GM18526 (cell line): ENCODE results near the gene DNM3.

Experiments
- POLR2A ChIP-seq: IDR thresholded peaks from 3 replicates; pipeline ENCODE4 v1.6.1; 2011; ENCODE audit not compliant: insufficient read length; ENCODE audit errors: extremely low read depth

DNM3 gene

DNA sequence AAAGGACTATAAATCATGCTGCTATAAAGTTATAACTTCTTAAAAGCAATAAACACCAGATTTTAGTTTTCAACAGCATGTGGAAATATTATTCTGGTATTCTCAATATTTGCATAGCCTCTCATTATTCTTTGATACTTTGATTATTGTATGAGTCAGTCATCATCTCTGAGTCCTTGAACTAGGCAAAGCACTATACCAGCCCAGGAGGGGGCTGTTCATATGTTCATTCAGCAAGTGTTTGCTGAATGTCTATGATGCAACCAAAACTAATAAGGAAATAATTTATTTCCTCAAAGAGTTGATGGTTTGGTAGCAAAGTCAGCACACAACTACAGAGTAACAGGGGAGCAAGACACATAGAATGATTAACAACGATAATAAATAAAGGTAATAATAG is 403.6 kb downstream of the DNM3 start:
- no peak for TF ChIP-seq POLR2A

- no peak for TF ChIP-seq POLR2A
Measured at GRCh38 chr1:172245788-172246187, 404.5 kb downstream of the DNM3 start.

DNA sequence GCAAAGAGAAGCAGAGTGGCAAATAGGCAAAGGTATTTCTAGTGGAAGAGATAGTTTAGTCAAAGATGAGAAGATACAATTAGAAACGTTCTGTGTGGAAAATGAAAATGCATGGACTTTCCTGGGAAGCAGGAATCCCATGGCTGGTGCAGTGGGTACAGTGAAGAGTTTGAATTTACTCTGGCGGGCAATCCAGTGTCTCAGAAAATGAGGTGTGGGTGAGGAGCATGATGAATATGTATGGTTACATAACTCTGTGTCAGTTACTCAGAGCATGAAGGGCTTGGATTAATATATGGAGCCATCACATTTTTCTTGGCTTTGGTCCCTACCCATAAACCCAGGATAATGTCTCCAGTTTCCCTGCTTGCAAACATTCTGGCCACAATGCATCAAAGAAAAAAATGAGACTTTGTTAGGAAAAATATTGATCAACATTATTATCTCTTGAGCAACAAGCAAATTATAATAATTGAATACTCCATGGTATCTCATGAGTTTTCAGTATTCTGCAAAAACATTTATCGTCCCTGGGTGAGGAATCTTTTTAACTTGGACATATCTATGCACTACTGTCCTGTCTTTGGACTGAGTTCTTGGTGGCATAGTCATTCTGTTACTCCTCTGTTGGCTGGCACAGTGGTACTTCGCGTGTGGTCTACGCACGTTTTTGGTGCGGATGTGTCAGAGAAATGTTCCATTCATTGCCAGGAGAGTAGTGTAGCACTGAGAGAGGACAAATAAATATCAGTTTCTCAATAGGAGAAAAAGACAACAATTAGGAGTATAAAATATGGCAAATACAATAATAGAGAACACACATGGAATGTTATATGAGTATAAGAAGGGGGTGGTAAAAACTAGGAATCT is 405.5 kb downstream of the DNM3 start:
- no peak for TF ChIP-seq POLR2A

GRCh38 chr1:172251486-172251885 is 410.2 kb downstream of the DNM3 start:
- TF ChIP-seq POLR2A = no peak

DNA sequence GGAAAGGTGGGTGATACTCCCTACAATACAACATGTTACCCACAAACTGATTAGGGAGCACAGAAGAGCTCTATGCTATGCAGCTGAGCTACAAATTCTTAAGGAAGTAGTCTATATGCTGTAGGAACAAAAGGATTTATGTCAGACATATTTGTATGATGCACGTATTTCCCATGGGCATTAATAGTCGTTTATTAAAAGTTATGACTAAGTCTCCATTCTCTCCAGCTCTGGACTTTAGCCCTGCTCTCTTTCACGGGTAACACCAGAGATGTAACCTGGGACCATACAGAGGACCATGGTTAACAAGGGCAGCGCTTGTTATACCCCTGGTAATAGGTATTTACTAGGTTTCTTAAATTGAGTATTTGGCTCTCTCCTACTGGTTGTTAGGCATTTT is 411.0 kb downstream of the DNM3 start:
- no peak for TF ChIP-seq POLR2A

DNA sequence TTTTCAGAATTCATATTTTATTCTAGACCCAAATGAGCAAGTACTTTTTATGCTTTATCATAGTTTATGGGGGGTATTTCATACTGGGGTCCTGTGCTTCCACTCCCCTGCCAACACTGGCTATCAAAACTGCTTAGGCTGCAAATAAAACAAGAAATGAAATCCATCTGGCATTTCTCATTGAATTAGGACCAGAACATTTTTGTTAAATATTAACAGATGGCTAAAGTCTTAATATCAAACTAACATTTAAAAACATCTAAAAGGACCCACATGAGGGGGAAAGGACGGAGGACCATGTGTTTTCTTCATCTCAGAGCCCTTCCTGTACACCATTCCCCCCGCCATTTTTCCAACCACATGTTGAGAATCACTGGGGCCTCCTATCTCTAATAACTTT is 411.7 kb downstream of the DNM3 start:
- no peak for TF ChIP-seq POLR2A

- no peak for TF ChIP-seq POLR2A
Measured at GRCh38 chr1:172254521-172255222, 413.4 kb downstream of the DNM3 start.

DNA sequence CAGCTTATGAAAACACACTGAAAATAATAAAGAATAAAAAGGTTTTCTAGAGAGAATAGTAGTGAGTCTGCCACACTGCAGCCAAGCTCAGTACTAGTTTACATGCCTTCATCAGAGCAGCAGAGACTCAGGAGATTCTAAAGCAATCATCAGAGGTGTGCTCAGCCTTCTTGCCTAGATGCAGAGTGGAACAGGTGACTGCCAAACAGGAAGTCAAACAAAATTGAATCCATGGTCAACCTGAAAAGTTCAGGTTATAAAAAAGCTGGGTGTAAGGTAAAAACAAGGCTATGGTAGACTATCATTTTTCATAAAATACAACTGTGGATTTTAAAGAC is 413.9 kb downstream of the DNM3 start:
- TF ChIP-seq POLR2A = no peak

DNA sequence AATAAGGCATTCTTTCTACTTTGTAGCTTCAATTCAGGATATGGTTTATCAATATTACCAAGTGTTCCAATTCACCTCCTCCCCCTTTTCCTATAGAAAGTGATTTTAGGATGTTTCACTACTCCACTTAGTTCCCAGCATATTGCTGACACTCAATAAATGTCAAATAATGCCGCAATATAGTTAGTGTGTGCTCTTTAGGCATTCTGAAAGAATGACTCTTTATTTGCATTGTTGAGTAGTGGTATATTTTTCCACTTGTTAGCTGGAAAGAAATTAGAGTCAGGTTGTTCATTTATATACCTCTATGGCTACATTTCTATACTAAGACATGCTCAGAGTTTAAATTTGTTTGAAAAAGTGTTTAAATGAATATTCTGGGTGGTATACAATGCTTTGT is 424.6 kb downstream of the DNM3 start:
- no peak for TF ChIP-seq POLR2A

DNA sequence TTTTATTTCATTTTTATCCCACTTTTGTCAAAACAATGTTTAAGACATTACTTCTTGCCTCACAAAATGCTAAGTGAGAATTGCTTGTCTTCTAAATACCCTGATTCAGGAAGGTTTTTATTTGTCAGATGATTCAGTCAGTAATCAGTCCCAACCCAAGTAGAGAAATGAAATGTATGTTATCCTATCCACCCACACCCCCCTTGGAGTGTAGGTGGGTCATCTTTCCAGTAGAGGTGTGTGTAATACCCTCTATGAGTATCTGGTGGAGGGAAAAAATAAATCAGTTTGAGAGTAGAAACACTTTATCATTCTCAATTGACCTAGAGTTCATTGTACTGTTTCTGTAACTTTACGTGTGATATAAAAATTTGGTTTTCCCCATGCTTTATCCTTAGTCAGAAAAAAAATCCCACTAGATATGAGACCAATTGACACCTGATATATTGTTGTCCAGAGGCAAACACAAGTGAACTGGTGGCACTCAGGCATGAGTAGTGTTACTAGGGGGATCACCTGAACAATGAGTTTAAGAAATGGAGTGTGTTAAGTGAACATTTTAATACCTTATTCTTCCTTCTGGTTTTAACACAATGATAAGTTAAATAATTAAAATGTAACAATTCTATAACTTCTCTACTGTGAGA is 425.4 kb downstream of the DNM3 start:
- TF ChIP-seq POLR2A = no peak

GRCh38 chr1:172268237-172268636 is 426.9 kb downstream of the DNM3 start:
- TF ChIP-seq POLR2A = no peak

GRCh38 chr1:172269084-172269483 is 427.8 kb downstream of the DNM3 start:
- TF ChIP-seq POLR2A = no peak

- TF ChIP-seq POLR2A = no peak
Measured at GRCh38 chr1:172269644-172270043, 428.3 kb downstream of the DNM3 start.

DNA sequence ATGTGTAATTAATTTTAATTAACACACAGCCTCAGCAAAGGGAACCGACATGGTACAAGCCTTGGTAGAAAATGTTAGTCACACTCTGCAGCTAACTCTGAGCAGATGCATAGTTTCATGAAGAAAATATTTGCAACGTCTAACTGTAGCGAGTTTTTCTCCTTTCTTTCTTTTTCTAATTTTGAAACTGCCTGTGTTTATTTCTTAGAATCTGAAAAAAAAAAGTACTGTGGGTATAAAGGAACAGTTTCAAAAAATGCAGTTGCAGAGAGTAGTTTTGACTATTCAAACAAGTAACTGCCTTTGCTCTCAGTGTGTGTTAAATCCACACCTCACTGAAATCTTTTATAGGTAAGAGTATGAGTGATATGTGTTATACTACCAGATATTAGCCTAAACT is 429.3 kb downstream of the DNM3 start:
- TF ChIP-seq POLR2A = no peak

- TF ChIP-seq POLR2A = no peak
Measured at GRCh38 chr1:172272087-172272486, 430.8 kb downstream of the DNM3 start.

- TF ChIP-seq POLR2A = no peak
Measured at GRCh38 chr1:172273647-172274396, 432.5 kb downstream of the DNM3 start.

- TF ChIP-seq POLR2A = no peak
Measured at GRCh38 chr1:172275478-172275877, 434.2 kb downstream of the DNM3 start.
